SK-N-SH (cell line): ENCODE results near the gene STXBP6. TPM values are rescaled to one million over a fixed set of nuclear protein-coding genes. Genes with fewer than 3 reads are reported as not detected.

Experiments
- CTCF ChIA-PET: fragments of 300-600, 350-600 bp; formaldehyde crosslinking; extraction: SDS; loops from one replicate; lab custom pipeline; 2021; lab: Yijun Ruan, JAX
- POLR2A ChIA-PET: fragments of 350-600 bp; sonication (Branson Sonifier 250); formaldehyde crosslinking; extraction: SDS; loops from one replicate; lab custom pipeline; 2020; ENCODE audit warnings: antibody characterized with exemption, inconsistent platforms; lab: Yijun Ruan, JAX
- DNase-seq: peaks from one replicate; pipeline ENCODE4 v3.0.0; 2012
- H2AFZ ChIP-seq: fragments of 200-600 bp; sonication (generic); 2 replicates; pipeline ENCODE4 v1.8.1; 2016; ENCODE audit warnings: antibody characterized with exemption, mild to moderate bottlenecking, low read depth
- H3F3A ChIP-seq: fragments of 200-600 bp; sonication (generic); replicated peaks from 2 replicates; pipeline ENCODE3; 2016; ENCODE audit warnings: antibody characterized with exemption, mild to moderate bottlenecking; ENCODE audit not compliant: insufficient read depth
- H3K27ac ChIP-seq, 2 experiments: fragments of 200-500 bp in 1 of 2; fragments of 200-600 bp in 1 of 2; sonication (Bioruptor generic) in 1 of 2; sonication (generic), shearing (Covaris generic) in 1 of 2; 2 replicates each; pipeline versions ENCODE4 v1.5.1 to v1.6.1; 2014 to 2016; ENCODE audit warnings: low read depth in 2 of 2, inconsistent platforms in 1 of 2, low read length in 1 of 2, mild to moderate bottlenecking in 1 of 2, mixed read lengths in 1 of 2
- H3K27me3 ChIP-seq: fragments of 200-600 bp; sonication (generic), shearing (Covaris generic); 2 replicates; pipeline ENCODE4 v1.6.1; 2016; ENCODE audit warnings: mixed run types; ENCODE audit not compliant: insufficient read depth
- H3K36me3 ChIP-seq, 2 experiments: fragments of 200-500 bp in 1 of 2; fragments of 200-600 bp in 1 of 2; sonication (Bioruptor generic) in 1 of 2; sonication (generic) in 1 of 2; replicated peaks in 1 of 2; 2 replicates each; pipeline versions ENCODE3 to v1.5.1; 2014 to 2016; ENCODE audit warnings: low read length in 1 of 2, mild to moderate bottlenecking in 1 of 2; ENCODE audit not compliant: insufficient read depth in 2 of 2, control insufficient read depth in 1 of 2
- H3K4me1 ChIP-seq, 2 experiments: fragments of 200-500 bp in 1 of 2; fragments of 200-600 bp in 1 of 2; sonication (Bioruptor generic) in 1 of 2; sonication (generic), shearing (Covaris generic) in 1 of 2; 2 replicates each; pipeline versions ENCODE4 v1.5.1 to v1.6.1; 2014 to 2016; ENCODE audit warnings: low read depth in 1 of 2, low read length in 1 of 2, mixed run types in 1 of 2; ENCODE audit not compliant: insufficient read depth in 2 of 2, control insufficient read depth in 1 of 2
- H3K4me2 ChIP-seq: fragments of 200-600 bp; sonication (generic), shearing (Covaris generic); 2 replicates; pipeline ENCODE4 v1.6.1; 2017; ENCODE audit warnings: mixed run types
- H3K4me3 ChIP-seq, 2 experiments: fragments of 200-500 bp in 1 of 2; fragments of 200-600 bp in 1 of 2; sonication (Bioruptor generic) in 1 of 2; sonication (generic), shearing (Covaris generic) in 1 of 2; 2 replicates each; pipeline versions ENCODE4 v1.5.1 to v1.8.1; 2014 to 2016; ENCODE audit warnings: low read depth in 2 of 2, inconsistent platforms in 1 of 2, low read length in 1 of 2, mild to moderate bottlenecking in 1 of 2, mixed read lengths in 1 of 2, moderate library complexity in 1 of 2
- H3K79me2 ChIP-seq: fragments of 200-600 bp; sonication (generic); 2 replicates; pipeline ENCODE4 v1.8.1; 2017; ENCODE audit warnings: mild to moderate bottlenecking; ENCODE audit not compliant: insufficient read depth
- H3K9ac ChIP-seq: fragments of 200-600 bp; sonication (generic); 2 replicates; pipeline ENCODE4 v1.6.1; 2017; ENCODE audit warnings: mixed run types
- H3K9me2 ChIP-seq: fragments of 200-600 bp; sonication (generic); 2 replicates; pipeline ENCODE4 v1.6.1; 2017; ENCODE audit warnings: mixed run types
- H3K9me3 ChIP-seq: fragments of 200-600 bp; sonication (generic); 2 replicates; pipeline ENCODE4 v1.6.1; 2017; ENCODE audit warnings: mixed run types, mild to moderate bottlenecking, moderate library complexity
- H4K20me1 ChIP-seq: fragments of 200-600 bp; sonication (generic); 2 replicates; pipeline ENCODE4 v1.6.1; 2017; ENCODE audit warnings: mild to moderate bottlenecking, mixed run types; ENCODE audit not compliant: insufficient read depth
- ELF1 ChIP-seq: IDR thresholded peaks from 2 replicates; pipeline ENCODE4 v1.4.0; 2012
- EP300 ChIP-seq, 2 experiments: IDR thresholded peaks; 2 replicates each; pipeline versions ENCODE4 v1.4.0 to v1.6.1; 2012; ENCODE audit warnings: borderline replicate concordance in 1 of 2, low read depth in 1 of 2, low read length in 1 of 2
- EZH2phosphoT487 ChIP-seq: fragments of 200-600 bp; sonication (generic); IDR thresholded peaks from 2 replicates; pipeline ENCODE4 v1.6.1; 2017; ENCODE audit warnings: low read depth, mixed run types, mild to moderate bottlenecking, antibody characterized with exemption, moderate library complexity, borderline replicate concordance
- GATA2 ChIP-seq: sonication (generic); formaldehyde crosslinking; IDR thresholded peaks from 2 replicates; pipeline ENCODE4 v1.5.0; 2020; ENCODE audit warnings: mild to moderate bottlenecking, missing genetic modification reagents
- JUND ChIP-seq: IDR thresholded peaks from 2 replicates; pipeline ENCODE4 v1.4.0; 2012
- MXI1 ChIP-seq: IDR thresholded peaks from 2 replicates; pipeline ENCODE4 v1.6.1; 2012; ENCODE audit warnings: mild to moderate bottlenecking, low read depth, low read length, improper control_type of control experiment
- NRF1 ChIP-seq: IDR thresholded peaks from 2 replicates; pipeline ENCODE4 v1.6.1; 2012; ENCODE audit warnings: low read depth, mild to moderate bottlenecking, low read length
- RAD21 ChIP-seq: IDR thresholded peaks from 2 replicates; pipeline ENCODE4 v1.6.1; 2012; ENCODE audit warnings: mild to moderate bottlenecking, low read length
- RFX5 ChIP-seq: IDR thresholded peaks from 2 replicates; pipeline ENCODE4 v1.6.1; 2012; ENCODE audit warnings: mild to moderate bottlenecking, improper control_type of control experiment, low read length
- SIN3A ChIP-seq: IDR thresholded peaks from 2 replicates; pipeline ENCODE4 v1.6.1; 2012; ENCODE audit warnings: low read depth, mild to moderate bottlenecking, low read length, moderate library complexity, borderline replicate concordance
- SMC3 ChIP-seq: IDR thresholded peaks from 2 replicates; pipeline ENCODE4 v1.6.1; 2012; ENCODE audit warnings: low read depth, low read length, improper control_type of control experiment
- TAF1 ChIP-seq: IDR thresholded peaks from 2 replicates; pipeline ENCODE4 v1.6.1; 2012; ENCODE audit warnings: low read depth, mild to moderate bottlenecking, low read length, moderate library complexity, borderline replicate concordance
- TCF12 ChIP-seq: IDR thresholded peaks from 2 replicates; pipeline ENCODE4 v1.4.0; 2012
- YY1 ChIP-seq: IDR thresholded peaks from 2 replicates; pipeline ENCODE4 v1.4.0; 2012; ENCODE audit warnings: low read depth, mild to moderate bottlenecking
- WGBS: methylation state at CpG from one replicate; pipeline ENCODE4 v1.1.6; 2017; ENCODE audit warnings: low lambda C conversion rate; 5-methylcytosine and 5-hydroxymethylcytosine counted together
- polyA plus RNA-seq, 3 experiments: library from polyadenylated mRNA; depleted of rRNA; stranded (reverse); fragments of >200 nt; gene quantifications; 2 replicates each; pipeline ENCODE4 v1.2.3, GENCODE V29; 2012
- TF ChIP-seq, protein P1 (sequence below): IDR thresholded peaks from 2 replicates; pipeline ENCODE4 v1.6.1; 2012; ENCODE audit warnings: mild to moderate bottlenecking, low read depth, low read length, moderate library complexity
- TF ChIP-seq, protein P2 (sequence below): IDR thresholded peaks from 2 replicates; pipeline ENCODE4 v1.4.0; 2012; ENCODE audit warnings: low read depth, borderline replicate concordance
- TF ChIP-seq, protein P3 (sequence below): IDR thresholded peaks from 2 replicates; pipeline ENCODE4 v1.4.0; 2012; ENCODE audit warnings: low read depth, borderline replicate concordance

STXBP6 gene
- polyA plus RNA-seq, 1 of the 3 experiments (the other 2 are of a cell fraction): 0.16 TPM

DNA sequence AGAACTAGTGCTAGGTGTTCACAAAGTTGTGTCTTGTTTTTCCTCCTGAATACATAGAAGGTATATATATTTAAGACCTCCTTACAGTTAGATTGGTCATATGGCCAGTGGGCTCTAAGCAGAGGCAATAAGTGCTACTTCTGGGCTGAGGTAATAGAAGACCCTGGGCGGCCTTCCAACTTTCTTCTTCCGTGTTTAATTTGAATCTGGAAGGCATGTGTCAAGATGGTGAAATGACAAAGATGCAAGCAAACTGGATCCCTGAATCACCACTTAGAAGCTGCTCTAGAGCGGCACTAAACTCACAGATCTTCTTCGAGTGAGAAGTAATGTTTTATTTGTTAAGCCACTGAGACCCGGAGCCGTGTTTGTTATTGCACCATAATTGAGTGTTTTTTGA, 215.0 kb downstream of the STXBP6 start:
- no peak for TF ChIP-seq RFX5
- no peak for TF ChIP-seq ELF1
- TF ChIP-seq, protein P1, sequence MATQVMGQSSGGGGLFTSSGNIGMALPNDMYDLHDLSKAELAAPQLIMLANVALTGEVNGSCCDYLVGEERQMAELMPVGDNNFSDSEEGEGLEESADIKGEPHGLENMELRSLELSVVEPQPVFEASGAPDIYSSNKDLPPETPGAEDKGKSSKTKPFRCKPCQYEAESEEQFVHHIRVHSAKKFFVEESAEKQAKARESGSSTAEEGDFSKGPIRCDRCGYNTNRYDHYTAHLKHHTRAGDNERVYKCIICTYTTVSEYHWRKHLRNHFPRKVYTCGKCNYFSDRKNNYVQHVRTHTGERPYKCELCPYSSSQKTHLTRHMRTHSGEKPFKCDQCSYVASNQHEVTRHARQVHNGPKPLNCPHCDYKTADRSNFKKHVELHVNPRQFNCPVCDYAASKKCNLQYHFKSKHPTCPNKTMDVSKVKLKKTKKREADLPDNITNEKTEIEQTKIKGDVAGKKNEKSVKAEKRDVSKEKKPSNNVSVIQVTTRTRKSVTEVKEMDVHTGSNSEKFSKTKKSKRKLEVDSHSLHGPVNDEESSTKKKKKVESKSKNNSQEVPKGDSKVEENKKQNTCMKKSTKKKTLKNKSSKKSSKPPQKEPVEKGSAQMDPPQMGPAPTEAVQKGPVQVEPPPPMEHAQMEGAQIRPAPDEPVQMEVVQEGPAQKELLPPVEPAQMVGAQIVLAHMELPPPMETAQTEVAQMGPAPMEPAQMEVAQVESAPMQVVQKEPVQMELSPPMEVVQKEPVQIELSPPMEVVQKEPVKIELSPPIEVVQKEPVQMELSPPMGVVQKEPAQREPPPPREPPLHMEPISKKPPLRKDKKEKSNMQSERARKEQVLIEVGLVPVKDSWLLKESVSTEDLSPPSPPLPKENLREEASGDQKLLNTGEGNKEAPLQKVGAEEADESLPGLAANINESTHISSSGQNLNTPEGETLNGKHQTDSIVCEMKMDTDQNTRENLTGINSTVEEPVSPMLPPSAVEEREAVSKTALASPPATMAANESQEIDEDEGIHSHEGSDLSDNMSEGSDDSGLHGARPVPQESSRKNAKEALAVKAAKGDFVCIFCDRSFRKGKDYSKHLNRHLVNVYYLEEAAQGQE: no peak
- TF ChIP-seq, protein P2, sequence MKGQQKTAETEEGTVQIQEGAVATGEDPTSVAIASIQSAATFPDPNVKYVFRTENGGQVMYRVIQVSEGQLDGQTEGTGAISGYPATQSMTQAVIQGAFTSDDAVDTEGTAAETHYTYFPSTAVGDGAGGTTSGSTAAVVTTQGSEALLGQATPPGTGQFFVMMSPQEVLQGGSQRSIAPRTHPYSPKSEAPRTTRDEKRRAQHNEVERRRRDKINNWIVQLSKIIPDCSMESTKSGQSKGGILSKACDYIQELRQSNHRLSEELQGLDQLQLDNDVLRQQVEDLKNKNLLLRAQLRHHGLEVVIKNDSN: no peak
- no peak for TF ChIP-seq SIN3A
- no peak for TF ChIP-seq RAD21
- no peaks in the 10 kb centered on the region for H3K9me3 ChIP-seq
- no peaks in the 10 kb centered on the region for H3K4me1 ChIP-seq
- no peak overlapping the region for H3K9ac ChIP-seq
- no peak overlapping the region for H3K27ac ChIP-seq
- POLR2A ChIA-PET: no interaction called here
- no peak overlapping the region for H3K4me2 ChIP-seq
- H3K36me3 ChIP-seq: no peaks in the 10 kb centered on the region
- 11% methylated on average over 6 of the region's 6 CpGs for WGBS
- H3K4me3 ChIP-seq: no peak overlapping the region
- no peak overlapping the region for H2AFZ ChIP-seq
- H3K27me3 ChIP-seq: no peaks in the 10 kb centered on the region
- H4K20me1 ChIP-seq: no peaks in the 10 kb centered on the region
- H3K79me2 ChIP-seq: no peaks in the 10 kb centered on the region
- CTCF ChIA-PET: no interaction called here
- DNase-seq: no peak
- no peaks in the 10 kb centered on the region for H3K9me2 ChIP-seq
- H3F3A ChIP-seq: no peaks in the 10 kb centered on the region

DNA sequence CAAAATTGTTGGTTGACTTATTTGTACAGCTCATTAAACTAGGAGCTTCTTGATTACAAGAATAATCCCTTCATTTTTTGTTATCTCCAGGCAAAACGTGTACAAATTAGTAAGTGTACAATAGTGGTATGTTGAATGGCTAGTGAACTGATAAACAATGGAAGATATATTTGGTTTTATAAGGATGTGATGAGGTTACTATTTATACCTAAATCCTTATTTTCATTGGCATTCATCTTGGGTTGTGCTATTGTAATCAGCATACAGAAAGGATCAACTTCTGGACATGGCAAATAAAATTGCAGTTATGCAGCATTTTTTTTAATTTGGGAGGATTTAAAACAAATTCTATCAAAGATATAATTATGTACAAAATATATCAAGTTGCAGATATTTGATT, 216.6 kb downstream of the STXBP6 start:
- Histone ChIP-seq H3K4me3 (no peak overlapping the region), H3K9me3 (no peaks in the 10 kb centered on the region), H3K4me2 (no peak overlapping the region), H3K36me3 (no peaks in the 10 kb centered on the region), H2AFZ (no peak overlapping the region), H3K9ac (no peak overlapping the region), H4K20me1 (no peaks in the 10 kb centered on the region), H3K4me1 (no peaks in the 10 kb centered on the region), H3K27ac (no peak overlapping the region), H3K9me2 (no peaks in the 10 kb centered on the region), H3K27me3 (no peaks in the 10 kb centered on the region), H3F3A (no peaks in the 10 kb centered on the region), H3K79me2 (no peaks in the 10 kb centered on the region)
- WGBS: 8% methylated on average over 1 of the region's 1 CpG
- DNase-seq: no peak
- ChIA-PET CTCF (no interaction called here), POLR2A (no interaction called here)
- no peak for TF ChIP-seq NRF1
- TF ChIP-seq, protein P3, sequence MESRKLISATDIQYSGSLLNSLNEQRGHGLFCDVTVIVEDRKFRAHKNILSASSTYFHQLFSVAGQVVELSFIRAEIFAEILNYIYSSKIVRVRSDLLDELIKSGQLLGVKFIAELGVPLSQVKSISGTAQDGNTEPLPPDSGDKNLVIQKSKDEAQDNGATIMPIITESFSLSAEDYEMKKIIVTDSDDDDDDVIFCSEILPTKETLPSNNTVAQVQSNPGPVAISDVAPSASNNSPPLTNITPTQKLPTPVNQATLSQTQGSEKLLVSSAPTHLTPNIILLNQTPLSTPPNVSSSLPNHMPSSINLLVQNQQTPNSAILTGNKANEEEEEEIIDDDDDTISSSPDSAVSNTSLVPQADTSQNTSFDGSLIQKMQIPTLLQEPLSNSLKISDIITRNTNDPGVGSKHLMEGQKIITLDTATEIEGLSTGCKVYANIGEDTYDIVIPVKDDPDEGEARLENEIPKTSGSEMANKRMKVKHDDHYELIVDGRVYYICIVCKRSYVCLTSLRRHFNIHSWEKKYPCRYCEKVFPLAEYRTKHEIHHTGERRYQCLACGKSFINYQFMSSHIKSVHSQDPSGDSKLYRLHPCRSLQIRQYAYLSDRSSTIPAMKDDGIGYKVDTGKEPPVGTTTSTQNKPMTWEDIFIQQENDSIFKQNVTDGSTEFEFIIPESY: no peak
- no peak for TF ChIP-seq MXI1
- no peak for TF ChIP-seq JUND
- TF ChIP-seq, protein P1: no peak
- TF ChIP-seq SMC3: no peak
- TF ChIP-seq EZH2phosphoT487: no peak
- TF ChIP-seq EP300 (IDR thresholded peaks at IDR 0.05; ENCODE audit: borderline replicate concordance in 1 of 2, low read depth in 1 of 2, low read length in 1 of 2): no peak
- TF ChIP-seq GATA2 (CRISPR knock-in tag): no peak
- no peak for TF ChIP-seq YY1
- no peak for TF ChIP-seq SIN3A
- TF ChIP-seq TCF12: no peak
- TF ChIP-seq TAF1: no peak
